SU-DHL-6 (cell line): Measurements from ENCODE around the gene TMC3.

Source experiments
- H2AFZ ChIP-seq: fragments of 200-600 bp; sonication (generic); 2 replicates; pipeline ENCODE4 v1.6.1; 2014; ENCODE audit warnings: low read depth, mild to moderate bottlenecking, moderate library complexity, mixed read lengths, antibody characterized with exemption, low read length; ENCODE audit not compliant: severe bottlenecking
- H3F3A ChIP-seq: fragments of 200-600 bp; shearing (Covaris generic); 2 replicates; pipeline ENCODE4 v1.6.0; 2016; ENCODE audit warnings: antibody characterized with exemption, mild to moderate bottlenecking; ENCODE audit not compliant: insufficient read depth
- H3K27ac ChIP-seq: fragments of 200-600 bp; sonication (generic); 2 replicates; pipeline ENCODE4 v1.5.1; 2016; ENCODE audit warnings: low read depth, mild to moderate bottlenecking, low read length, moderate library complexity, mixed read lengths
- H3K27me3 ChIP-seq: fragments of 200-600 bp; sonication (generic), shearing (Covaris generic); 2 replicates; pipeline ENCODE4 v1.6.0; 2014; ENCODE audit warnings: mild to moderate bottlenecking, low read length
- H3K36me3 ChIP-seq: fragments of 200-600 bp; sonication (generic); 2 replicates; pipeline ENCODE4 v1.6.1; 2014; ENCODE audit warnings: mild to moderate bottlenecking, low read length, mixed read lengths
- H3K4me2 ChIP-seq: fragments of 300-600, 200-600 bp; shearing (Covaris generic), sonication (generic); 2 replicates; pipeline ENCODE4 v1.6.0; 2014; ENCODE audit warnings: low read length, low read depth, mild to moderate bottlenecking; ENCODE audit not compliant: poor library complexity, severe bottlenecking
- H3K4me3 ChIP-seq: fragments of 200-600 bp; sonication (generic); 2 replicates; pipeline ENCODE4 v1.5.1; 2014; ENCODE audit warnings: antibody characterized with exemption, low read length, mild to moderate bottlenecking, mixed read lengths; ENCODE audit not compliant: insufficient read depth, poor library complexity, severe bottlenecking
- H3K79me2 ChIP-seq: fragments of 200-600 bp; sonication (generic); 2 replicates; pipeline ENCODE4 v1.6.1; 2014; ENCODE audit warnings: mild to moderate bottlenecking, low read length, moderate library complexity; ENCODE audit not compliant: insufficient read depth
- H3K9ac ChIP-seq: fragments of 200-600 bp; sonication (generic); 2 replicates; pipeline ENCODE4 v1.7.0; 2014; ENCODE audit warnings: mild to moderate bottlenecking, low read length
- H3K9me2 ChIP-seq: fragments of 200-600 bp; sonication (generic); replicated peaks from 2 replicates; pipeline ENCODE4 v1.6.1; 2014; ENCODE audit warnings: low read length; ENCODE audit not compliant: insufficient read depth
- H3K9me3 ChIP-seq: fragments of 200-600 bp; sonication (generic); 2 replicates; pipeline ENCODE4 v1.6.1; 2014; ENCODE audit warnings: low read length, mixed read lengths; ENCODE audit not compliant: insufficient read depth
- H4K20me1 ChIP-seq: fragments of 200-600 bp; sonication (generic); 2 replicates; pipeline ENCODE4 v1.6.1; 2014; ENCODE audit warnings: low read depth, mild to moderate bottlenecking, antibody characterized with exemption, low read length, moderate library complexity, mixed read lengths
- CTCF ChIP-seq: fragments of 200-600 bp; sonication (generic); IDR thresholded peaks from one replicate; pipeline ENCODE4 v1.5.1; 2017; ENCODE audit warnings: antibody characterized with exemption, mild to moderate bottlenecking, low read length, moderate library complexity; ENCODE audit not compliant: insufficient read depth, poor library complexity, severe bottlenecking
- EZH2phosphoT487 ChIP-seq: fragments of 200-600 bp; sonication (generic), shearing (Covaris generic); conservative IDR thresholded peaks from 2 replicates; pipeline ENCODE4 v1.6.1; 2018; ENCODE audit warnings: mild to moderate bottlenecking, antibody characterized with exemption, low read length, moderate library complexity, mixed read lengths

TMC3 gene

GRCh38 chr15:81281766-81282605 is 92.0 kb downstream of the TMC3 start:
- no peaks in the 10 kb centered on the region for H3K27me3 ChIP-seq
- no peaks in the 10 kb centered on the region for H3K79me2 ChIP-seq
- H3K4me2 ChIP-seq = no peak overlapping the region
- H3K4me3 ChIP-seq = no peak overlapping the region
- no peak overlapping the region for H3K9ac ChIP-seq
- no peak for TF ChIP-seq CTCF
- no peak for TF ChIP-seq EZH2phosphoT487
- no peaks in the 10 kb centered on the region for H4K20me1 ChIP-seq
- H3K36me3 ChIP-seq = no peaks in the 10 kb centered on the region
- no peak overlapping the region for H3K27ac ChIP-seq
- no peaks in the 10 kb centered on the region for H3K9me2 ChIP-seq
- H2AFZ ChIP-seq = no peak overlapping the region
- H3K9me3 ChIP-seq = peaks cover 4% of the 10 kb centered on the region; the same call in 1 of the 2 replicates
- no peaks in the 10 kb centered on the region for H3F3A ChIP-seq

GRCh38 chr15:81281456-81281735 is 92.6 kb downstream of the TMC3 start:
- peaks cover 4% of the 10 kb centered on the region; the same call in 1 of the 2 replicates for H3K9me3 ChIP-seq
- H3F3A ChIP-seq = no peaks in the 10 kb centered on the region
- H4K20me1 ChIP-seq = no peaks in the 10 kb centered on the region
- H3K27ac ChIP-seq = no peak overlapping the region
- H3K9ac ChIP-seq = no peak overlapping the region
- no peaks in the 10 kb centered on the region for H3K27me3 ChIP-seq
- no peak for TF ChIP-seq CTCF
- no peak for TF ChIP-seq EZH2phosphoT487
- no peaks in the 10 kb centered on the region for H3K9me2 ChIP-seq
- no peak overlapping the region for H3K4me3 ChIP-seq
- H3K79me2 ChIP-seq = no peaks in the 10 kb centered on the region
- H3K4me2 ChIP-seq = no peak overlapping the region
- no peak overlapping the region for H2AFZ ChIP-seq
- H3K36me3 ChIP-seq = no peaks in the 10 kb centered on the region
